ENCODE measurements around the gene KCNH5.

DNA sequence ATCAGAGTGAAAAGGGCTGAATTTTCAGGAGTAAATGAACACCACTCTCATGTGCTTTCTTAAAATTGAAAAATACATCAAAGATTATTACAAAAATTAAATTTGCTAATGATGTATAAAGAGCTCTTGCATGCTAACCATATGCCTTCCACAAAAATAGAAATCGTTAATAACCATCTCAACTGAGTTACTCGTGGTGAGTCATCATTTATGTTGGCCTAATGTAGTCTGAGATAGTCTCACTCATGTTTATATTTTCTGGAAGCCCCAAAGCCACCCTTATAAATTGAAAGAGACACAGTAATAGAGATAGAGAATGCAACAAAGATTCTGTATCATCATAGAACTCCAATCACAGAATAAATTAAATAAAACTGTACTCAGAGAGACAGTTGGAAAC is 131.2 kb downstream of the KCNH5 start:
- no peak for TF ChIP-seq EZH2 (IDR thresholded peaks at IDR 0.05; ENCODE audit: borderline replicate concordance, low read length)
- TF ChIP-seq, protein P1, sequence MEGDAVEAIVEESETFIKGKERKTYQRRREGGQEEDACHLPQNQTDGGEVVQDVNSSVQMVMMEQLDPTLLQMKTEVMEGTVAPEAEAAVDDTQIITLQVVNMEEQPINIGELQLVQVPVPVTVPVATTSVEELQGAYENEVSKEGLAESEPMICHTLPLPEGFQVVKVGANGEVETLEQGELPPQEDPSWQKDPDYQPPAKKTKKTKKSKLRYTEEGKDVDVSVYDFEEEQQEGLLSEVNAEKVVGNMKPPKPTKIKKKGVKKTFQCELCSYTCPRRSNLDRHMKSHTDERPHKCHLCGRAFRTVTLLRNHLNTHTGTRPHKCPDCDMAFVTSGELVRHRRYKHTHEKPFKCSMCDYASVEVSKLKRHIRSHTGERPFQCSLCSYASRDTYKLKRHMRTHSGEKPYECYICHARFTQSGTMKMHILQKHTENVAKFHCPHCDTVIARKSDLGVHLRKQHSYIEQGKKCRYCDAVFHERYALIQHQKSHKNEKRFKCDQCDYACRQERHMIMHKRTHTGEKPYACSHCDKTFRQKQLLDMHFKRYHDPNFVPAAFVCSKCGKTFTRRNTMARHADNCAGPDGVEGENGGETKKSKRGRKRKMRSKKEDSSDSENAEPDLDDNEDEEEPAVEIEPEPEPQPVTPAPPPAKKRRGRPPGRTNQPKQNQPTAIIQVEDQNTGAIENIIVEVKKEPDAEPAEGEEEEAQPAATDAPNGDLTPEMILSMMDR (IDR thresholded peaks at IDR 0.05; ENCODE audit: low read length) = no peak
